Measurements from ENCODE around the gene NR2F2.

Gene NR2F2

GRCh38 chr15:96332637-96333121 is 2.2 kb downstream of the NR2F2 start:
- no peak for DNase-seq (ENCODE audit: low spot score)

GRCh38 chr15:96333131-96334016 is 2.9 kb downstream of the NR2F2 start:
- no peak for DNase-seq (ENCODE audit: low spot score)

GRCh38 chr15:96334017-96334704 is 3.7 kb downstream of the NR2F2 start:
- DNase-seq (ENCODE audit: low spot score): no peak

- DNase-seq (ENCODE audit: low spot score): no peak
Observed at GRCh38 chr15:96334705-96335410, 4.4 kb downstream of the NR2F2 start.

- DNase-seq (ENCODE audit: low spot score): no peak
Observed at GRCh38 chr15:96335411-96336024, 5.0 kb downstream of the NR2F2 start.

GRCh38 chr15:96336108-96336595 is 5.7 kb downstream of the NR2F2 start:
- DNase-seq (ENCODE audit: low spot score): no peak

GRCh38 chr15:96336596-96337364 is 6.3 kb downstream of the NR2F2 start:
- DNase-seq (ENCODE audit: low spot score): no peak

- no peak for DNase-seq (ENCODE audit: low spot score)
Observed at GRCh38 chr15:96337365-96338023, 7.0 kb downstream of the NR2F2 start.

- DNase-seq (ENCODE audit: low spot score): no peak
Observed at GRCh38 chr15:96338074-96338765, 7.7 kb downstream of the NR2F2 start.

- no peak for DNase-seq (ENCODE audit: low spot score)
Observed at GRCh38 chr15:96338766-96339618, 8.5 kb downstream of the NR2F2 start.

- no peak for DNase-seq (ENCODE audit: low spot score)
Observed at GRCh38 chr15:96339619-96340347, 9.3 kb downstream of the NR2F2 start.

GRCh38 chr15:96340348-96340597 is 9.8 kb downstream of the NR2F2 start:
- DNase-seq (ENCODE audit: low spot score): no peak

GRCh38 chr15:96340598-96341512 is 10.4 kb downstream of the NR2F2 start:
- no peak for DNase-seq (ENCODE audit: low spot score)

- no peak for DNase-seq (ENCODE audit: low spot score)
Observed at GRCh38 chr15:96341513-96342405, 11.3 kb downstream of the NR2F2 start.

GRCh38 chr15:96342406-96343112 is 12.1 kb downstream of the NR2F2 start:
- no peak for DNase-seq (ENCODE audit: low spot score)

Data from COLO829 (cell line).